Natural killer cell (primary cell): ENCODE results near the gene HEATR3. TPM values are rescaled to one million over a fixed set of nuclear protein-coding genes. Genes with fewer than 3 reads are reported as not detected.

Experiments
- ATAC-seq, 3 donors: fragments of 150-1000 bp in 2 of 3; fragments of 200-7000 bp in 1 of 3; cut with Tn5 transposase; 1 replicate in 1 of 3; 2 replicates in 2 of 3; pipeline ENCODE4 v1.10.0; 2021; ENCODE audit warnings: mild to moderate bottlenecking in 2 of 3, moderate library complexity in 2 of 3
- DNase-seq, 2 donors: peaks; one replicate each; pipeline versions ENCODE4 v3.0.0 to v3.0.0-alpha.2; 2013 to 2021; ENCODE audit warnings: mixed read lengths in 1 of 2
- H3K27ac ChIP-seq: one replicate; pipeline ENCODE4 v1.5.1; 2013; ENCODE audit warnings: mild to moderate bottlenecking, low read length
- H3K27me3 ChIP-seq: one replicate; pipeline ENCODE4 v1.6.1; 2013; ENCODE audit warnings: low read length; ENCODE audit not compliant: control insufficient read depth, insufficient read depth
- H3K36me3 ChIP-seq: one replicate; pipeline ENCODE4 v1.6.1; 2013; ENCODE audit warnings: low read length; ENCODE audit not compliant: control insufficient read depth, insufficient read depth
- H3K4me1 ChIP-seq: one replicate; pipeline ENCODE4 v1.6.1; 2013; ENCODE audit warnings: low read length; ENCODE audit not compliant: control insufficient read depth, insufficient read depth
- H3K4me3 ChIP-seq: one replicate; pipeline ENCODE4 v1.5.1; 2013; ENCODE audit warnings: low read length
- H3K9me3 ChIP-seq: one replicate; pipeline ENCODE4 v1.6.1; 2013; ENCODE audit warnings: low read length; ENCODE audit not compliant: control insufficient read depth, insufficient read depth
- H3K27ac Mint-ChIP-seq, 2 donors: one replicate each; pipeline ENCODE4 v1.8.0; 2022; ENCODE audit warnings: mild to moderate bottlenecking in 2 of 2, mixed read lengths in 2 of 2, moderate library complexity in 1 of 2
- H3K27me3 Mint-ChIP-seq, 2 donors: one replicate each; pipeline ENCODE4 v1.8.0; 2022; ENCODE audit warnings: low read depth in 2 of 2, mixed read lengths in 2 of 2
- H3K36me3 Mint-ChIP-seq: one replicate; pipeline ENCODE4 v1.8.0; 2022; ENCODE audit warnings: mixed read lengths
- H3K4me1 Mint-ChIP-seq, 2 donors: one replicate each; pipeline ENCODE4 v1.8.0; 2022; ENCODE audit warnings: mixed read lengths in 2 of 2
- H3K4me3 Mint-ChIP-seq: one replicate; pipeline ENCODE4 v1.8.0; 2022; ENCODE audit warnings: mild to moderate bottlenecking, moderate library complexity, mixed read lengths
- H3K9me3 Mint-ChIP-seq, 2 donors: one replicate each; pipeline ENCODE4 v1.8.0; 2022; ENCODE audit warnings: mixed read lengths in 2 of 2
- CTCF ChIP-seq: fragments of 200-600 bp; IDR thresholded peaks from one replicate; pipeline ENCODE4 v1.8.0; 2022; ENCODE audit warnings: antibody characterized with exemption
- WGBS: methylation state at CpG from one replicate; pipeline ENCODE4 v1.1.7; 2013; ENCODE audit warnings: missing lambda C conversion rate; ENCODE audit not compliant: insufficient coverage; 5-methylcytosine and 5-hydroxymethylcytosine counted together
- intact Hi-C: fragments of 100-400 bp; cut with micrococcal nuclease; formaldehyde crosslinking; loops from one replicate; pipeline ENCODE4 v1.14.2; 2022
- total RNA-seq, 4 donors: library from RNA; stranded (reverse); fragments of 120-200 nt in 1 of 4; gene quantifications; one replicate each; pipeline versions ENCODE4 v1.2.3 to v1.2.4, GENCODE V29; 2013 to 2022

The HEATR3 gene
- total RNA-seq, 3 donors from 2014 or later (not counting 1 experiment from before 2014, with no cell fraction given) = 14.6 to 25.0 (median 21.4) TPM

- intact Hi-C loops = no loop called here
- Histone ChIP-seq H3K27me3 (no peaks in the 10 kb centered on the region), H3K27ac (no peak overlapping the region), H3K4me3 (no peak overlapping the region), H3K4me1 (no peaks in the 10 kb centered on the region), H3K36me3 (no peaks in the 10 kb centered on the region), H3K9me3 (peaks cover 11% of the 10 kb centered on the region)
- Mint-ChIP-seq H3K4me3 (no peak overlapping the region), H3K27ac (no peak overlapping the region), H3K27me3 (peaks cover 0 to 7% of the 10 kb centered on the region in 2 donors), H3K36me3 (peaks cover 6% of the 10 kb centered on the region), H3K4me1 (no peaks in the 10 kb centered on the region), H3K9me3 (peaks cover 2 to 3% of the 10 kb centered on the region in 2 donors)
- DNase-seq = no peak
- no peak for ATAC-seq
- TF ChIP-seq CTCF = no peak
- WGBS = 94% methylated on average over 28 of the region's 28 CpGs
These were observed 7.5 kb upstream of the HEATR3 start for GRCh38 chr16:50058091-50058771.

DNA sequence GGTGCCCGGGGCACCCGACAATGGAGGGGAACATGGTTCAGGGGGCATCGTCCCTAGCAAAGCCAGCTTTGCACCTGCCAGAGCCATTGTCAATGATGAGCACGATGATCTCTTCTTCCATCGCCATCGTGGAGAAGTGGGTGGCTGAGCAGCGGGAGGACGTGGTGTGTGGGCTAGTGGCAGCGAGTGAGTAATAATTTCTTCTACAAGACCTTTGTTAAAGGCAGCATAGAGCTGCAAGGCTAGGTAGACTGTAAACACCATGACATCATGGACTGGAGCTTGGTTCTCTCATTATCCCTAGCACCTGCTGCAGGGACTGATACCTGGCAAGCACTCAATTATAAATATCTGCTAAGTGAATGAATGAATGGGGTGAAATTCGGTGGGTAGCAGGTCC is 6.7 kb upstream of the HEATR3 start:
- TF ChIP-seq CTCF = no peak
- WGBS = 86% methylated on average over 10 of the region's 10 CpGs
- intact Hi-C loops = no loop called here
- Histone ChIP-seq H3K36me3 (no peaks in the 10 kb centered on the region), H3K9me3 (peaks cover 11% of the 10 kb centered on the region), H3K27ac (no peak overlapping the region), H3K4me3 (no peak overlapping the region), H3K27me3 (no peaks in the 10 kb centered on the region), H3K4me1 (no peaks in the 10 kb centered on the region)
- H3K4me1 Mint-ChIP-seq = no peaks in the 10 kb centered on the region
- H3K4me3 Mint-ChIP-seq = no peak overlapping the region
- ATAC-seq (no peak), DNase-seq (no peak)
- H3K27ac Mint-ChIP-seq = no peak overlapping the region
- peaks cover 0 to 7% of the 10 kb centered on the region in 2 donors for H3K27me3 Mint-ChIP-seq
- peaks cover 2 to 3% of the 10 kb centered on the region in 2 donors for H3K9me3 Mint-ChIP-seq
- peaks cover 6% of the 10 kb centered on the region for H3K36me3 Mint-ChIP-seq

DNA sequence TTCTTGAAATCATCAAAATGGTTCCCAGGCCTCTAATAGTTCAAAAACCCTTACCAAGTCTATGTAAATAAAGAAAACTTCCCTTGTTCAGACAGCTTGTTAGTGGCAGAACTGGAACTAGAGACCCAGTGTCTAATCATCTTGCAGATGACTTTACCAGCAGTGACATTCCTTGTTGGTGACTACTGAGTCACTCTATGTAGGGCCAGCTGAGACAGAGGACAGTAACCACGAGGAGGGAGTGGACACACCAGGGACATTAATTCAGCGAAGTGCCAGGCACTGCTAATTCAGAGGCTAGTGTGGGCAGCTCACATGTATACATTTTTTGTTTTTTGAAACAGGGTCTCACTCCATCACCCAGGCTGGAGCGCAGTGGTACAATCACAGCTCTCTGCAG is 6.1 kb upstream of the HEATR3 start:
- 87% methylated on average over 3 of the region's 3 CpGs for WGBS
- H3K27me3 Mint-ChIP-seq = peaks cover 0 to 7% of the 10 kb centered on the region in 2 donors
- Histone ChIP-seq H3K4me3 (no peak overlapping the region), H3K4me1 (no peaks in the 10 kb centered on the region), H3K9me3 (peaks cover 11% of the 10 kb centered on the region), H3K36me3 (no peaks in the 10 kb centered on the region), H3K27me3 (no peaks in the 10 kb centered on the region), H3K27ac (no peak overlapping the region)
- ATAC-seq (no peak), DNase-seq (no peak)
- H3K36me3 Mint-ChIP-seq = peaks cover 6% of the 10 kb centered on the region
- peaks cover 2 to 3% of the 10 kb centered on the region in 2 donors for H3K9me3 Mint-ChIP-seq
- TF ChIP-seq CTCF = no peak
- H3K27ac Mint-ChIP-seq = no peak overlapping the region
- no peak overlapping the region for H3K4me3 Mint-ChIP-seq
- intact Hi-C loops = no loop called here
- no peaks in the 10 kb centered on the region for H3K4me1 Mint-ChIP-seq

GRCh38 chr16:50061326-50061725 is 4.4 kb upstream of the HEATR3 start:
- intact Hi-C loops = no loop called here
- Mint-ChIP-seq H3K4me3 (no peak overlapping the region), H3K4me1 (no peaks in the 10 kb centered on the region), H3K27ac (no peak overlapping the region), H3K9me3 (peaks cover under 1 to 1% of the 10 kb centered on the region in 2 donors), H3K27me3 (peaks cover 0 to 7% of the 10 kb centered on the region in 2 donors), H3K36me3 (peaks cover 3% of the 10 kb centered on the region)
- ATAC-seq (no peak), DNase-seq (no peak)
- WGBS = 100% methylated on average over 1 of the region's 1 CpG
- H3K27me3 ChIP-seq = no peaks in the 10 kb centered on the region
- H3K4me3 ChIP-seq = no peak overlapping the region
- no peak overlapping the region for H3K27ac ChIP-seq
- peaks cover 4% of the 10 kb centered on the region for H3K9me3 ChIP-seq
- no peaks in the 10 kb centered on the region for H3K36me3 ChIP-seq
- TF ChIP-seq CTCF = no peak
- H3K4me1 ChIP-seq = peaks cover 4% of the 10 kb centered on the region
